ENCODE results near the gene MYNN. TPM values are rescaled to one million over a fixed set of nuclear protein-coding genes. Genes with fewer than 3 reads are reported as not detected.

The MYNN gene
- total RNA-seq, 4 donors from 2014 or later, result 12.0 to 20.2 (median 14.7) TPM

GRCh38 chr3:169825316-169825715, 52.1 kb downstream of the MYNN start:
- no peak overlapping the region for H3K4me3 ChIP-seq
- TF ChIP-seq POLR2A (IDR thresholded peaks at IDR 0.05) (no peak), CTCF (IDR thresholded peaks at IDR 0.05 in 4 of 5, conservative IDR thresholded peaks at IDR 0.05 in 1 of 5) (no peak)
- no peaks in the 10 kb centered on the region for H3K36me3 ChIP-seq
- DNase-seq (no peak), ATAC-seq (no peak)
- H3K27me3 ChIP-seq, result peaks cover 3 to 6% (median 6%) of the 10 kb centered on the region in 3 donors
- intact Hi-C loops (cut with DNase I; ENCODE audit: low total_unique reads), result no loop called here
- in situ Hi-C loops (cut with MboI; ENCODE audit: low sequenced_read_pairs in 4 of 4), result no loop called here
- no peak overlapping the region for H3K27ac ChIP-seq
- H3K4me1 ChIP-seq, result no peaks in the 10 kb centered on the region
- no peaks in the 10 kb centered on the region for H3K9me3 ChIP-seq

- H3K27me3 ChIP-seq, result no peaks in the 10 kb centered on the region
- no peak overlapping the region for H3K4me3 ChIP-seq
- no peak overlapping the region for H3K27ac ChIP-seq
- H3K36me3 ChIP-seq, result no peaks in the 10 kb centered on the region
- H3K9me3 ChIP-seq, result no peaks in the 10 kb centered on the region
- no peak for TF ChIP-seq CTCF (IDR thresholded peaks at IDR 0.05 in 4 of 5, conservative IDR thresholded peaks at IDR 0.05 in 1 of 5)
- TF ChIP-seq POLR2A (IDR thresholded peaks at IDR 0.05), result no peak
- intact Hi-C loops (cut with DNase I; ENCODE audit: low total_unique reads) (no loop called here), in situ Hi-C loops (cut with MboI; ENCODE audit: low sequenced_read_pairs in 4 of 4) (no loop called here)
- DNase-seq, result no peak
- H3K4me1 ChIP-seq, result no peaks in the 10 kb centered on the region
- ATAC-seq, result no peak
Measured at GRCh38 chr3:169827712-169828111, 54.5 kb downstream of the MYNN start.

GRCh38 chr3:169835533-169835932, 62.3 kb downstream of the MYNN start:
- TF ChIP-seq CTCF (IDR thresholded peaks at IDR 0.05 in 4 of 5, conservative IDR thresholded peaks at IDR 0.05 in 1 of 5), result no peak
- TF ChIP-seq POLR2A (IDR thresholded peaks at IDR 0.05), result no peak
- Histone ChIP-seq H3K4me3 (no peak overlapping the region), H3K27me3 (no peaks in the 10 kb centered on the region), H3K9me3 (no peaks in the 10 kb centered on the region), H3K4me1 (no peaks in the 10 kb centered on the region), H3K36me3 (no peaks in the 10 kb centered on the region), H3K27ac (no peak overlapping the region)
- no peak for DNase-seq
- in situ Hi-C loops (cut with MboI; ENCODE audit: low sequenced_read_pairs in 4 of 4) (no loop called here), intact Hi-C loops (cut with DNase I; ENCODE audit: low total_unique reads) (no loop called here)
- ATAC-seq, result no peak

GRCh38 chr3:169836078-169836941, 63.1 kb downstream of the MYNN start:
- Histone ChIP-seq H3K4me1 (no peaks in the 10 kb centered on the region), H3K27ac (no peak overlapping the region), H3K9me3 (no peaks in the 10 kb centered on the region), H3K4me3 (no peak overlapping the region), H3K36me3 (no peaks in the 10 kb centered on the region), H3K27me3 (no peaks in the 10 kb centered on the region)
- TF ChIP-seq CTCF (IDR thresholded peaks at IDR 0.05 in 4 of 5, conservative IDR thresholded peaks at IDR 0.05 in 1 of 5), result no peak
- no peak for TF ChIP-seq POLR2A (IDR thresholded peaks at IDR 0.05)
- intact Hi-C loops (cut with DNase I; ENCODE audit: low total_unique reads), result no loop called here
- in situ Hi-C loops (cut with MboI; ENCODE audit: low sequenced_read_pairs in 4 of 4), result no loop called here
- no peak for DNase-seq
- ATAC-seq, result no peak
